ENCODE results near the gene AOAH.

Gene AOAH

GRCh38 chr7:36633377-36633776 lies 90.9 kb downstream of the AOAH start:
- H3K4me3 ChIP-seq (ENCODE audit: low read length) = no peak overlapping the region
- no peak for DNase-seq (ENCODE audit: low read depth)
- no peak for TF ChIP-seq CTCF (conservative IDR thresholded peaks at IDR 0.05; ENCODE audit: low read length)

GRCh38 chr7:36630112-36630650 lies 94.1 kb downstream of the AOAH start:
- TF ChIP-seq CTCF (conservative IDR thresholded peaks at IDR 0.05; ENCODE audit: low read length) = no peak
- DNase-seq (ENCODE audit: low read depth) = no peak
- no peak overlapping the region for H3K4me3 ChIP-seq (ENCODE audit: low read length)

- DNase-seq (ENCODE audit: low read depth) = no peak
- no peak for TF ChIP-seq CTCF (conservative IDR thresholded peaks at IDR 0.05; ENCODE audit: low read length)
Measured at GRCh38 chr7:36629351-36629750, 94.9 kb downstream of the AOAH start.

GRCh38 chr7:36627836-36628235 lies 96.5 kb downstream of the AOAH start:
- no peak for TF ChIP-seq CTCF (conservative IDR thresholded peaks at IDR 0.05; ENCODE audit: low read length)
- no peak for DNase-seq (ENCODE audit: low read depth)
- no peak overlapping the region for H3K4me3 ChIP-seq (ENCODE audit: low read length)

More at GRCh38 chr7:36629351-36629750, 94.9 kb downstream of the AOAH start:
- no peak overlapping the region for H3K4me3 ChIP-seq (ENCODE audit: low read length)

GRCh38 chr7:36626111-36626510 lies 98.2 kb downstream of the AOAH start:
- no peak overlapping the region for H3K4me3 ChIP-seq (ENCODE audit: low read length)
- TF ChIP-seq CTCF (conservative IDR thresholded peaks at IDR 0.05; ENCODE audit: low read length) = no peak
- no peak for DNase-seq (ENCODE audit: low read depth)

- no peak for DNase-seq (ENCODE audit: low read depth)
- no peak overlapping the region for H3K4me3 ChIP-seq (ENCODE audit: low read length)
- TF ChIP-seq CTCF (conservative IDR thresholded peaks at IDR 0.05; ENCODE audit: low read length) = no peak
Measured at GRCh38 chr7:36625247-36625646, 99.0 kb downstream of the AOAH start.

- DNase-seq (ENCODE audit: low read depth) = no peak
- no peak overlapping the region for H3K4me3 ChIP-seq (ENCODE audit: low read length)
- no peak for TF ChIP-seq CTCF (conservative IDR thresholded peaks at IDR 0.05; ENCODE audit: low read length)
Measured at GRCh38 chr7:36623247-36623646, 101.0 kb downstream of the AOAH start.

Measured in AG10803 (cell line).